KBM-7 (cell line): Measurements from ENCODE around the gene TMEM9.

Experiments used
- DNase-seq: peaks from one replicate; pipeline ENCODE4 v3.0.0-alpha.2; 2015
- in situ Hi-C: fragments of 300-500 bp; cut with MboI; formaldehyde crosslinking; loops from 2 replicates; pipeline ENCODE4 v1.14.3; 2020; ENCODE audit warnings: low sequenced_read_pairs, low pct_unique_long_range_greater_than_20kb, mixed read lengths

The TMEM9 gene

DNA sequence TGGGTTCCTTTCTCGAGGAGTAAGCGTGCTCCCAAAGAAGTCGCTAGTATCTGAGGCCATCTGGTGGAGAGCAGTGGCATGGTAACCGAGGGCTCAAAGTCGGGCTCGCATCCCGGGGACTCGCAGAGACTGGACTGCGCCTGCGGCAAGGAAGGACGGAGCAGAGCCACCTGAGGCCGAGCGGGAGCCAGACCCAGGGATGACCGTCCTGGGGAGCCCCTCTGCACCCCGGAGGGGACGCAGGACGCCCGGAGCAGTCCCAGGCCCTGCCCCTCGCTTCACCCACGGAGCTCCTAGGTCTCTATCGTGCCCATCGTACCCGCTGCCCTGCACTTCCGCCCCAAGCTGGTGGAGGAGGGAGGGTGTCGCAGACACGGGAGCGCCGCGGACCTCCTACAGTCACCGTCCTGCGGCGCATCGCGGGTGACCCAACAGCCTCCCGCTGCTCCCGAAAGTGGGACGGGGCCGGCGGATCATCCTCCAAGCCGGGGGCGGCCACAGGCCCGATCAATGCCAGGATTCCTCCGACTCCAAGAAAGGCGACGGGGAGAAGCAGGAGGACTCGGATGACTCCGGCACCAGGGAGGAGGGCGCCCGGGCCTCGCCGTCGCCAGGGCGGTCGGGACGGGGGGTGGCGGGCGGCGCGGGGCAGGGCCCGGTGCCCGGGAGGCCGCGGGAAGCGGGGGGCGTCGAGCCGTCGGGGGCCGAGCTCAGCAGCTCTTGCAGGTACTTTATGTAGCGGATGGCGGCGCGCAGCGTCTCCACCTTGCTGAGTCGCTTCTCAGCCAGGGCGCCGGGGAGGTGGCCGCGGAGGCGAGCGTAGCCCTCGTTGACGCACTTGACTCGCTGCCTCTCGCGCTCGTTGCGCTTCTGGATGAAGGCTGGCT lies 39.8 kb downstream of the TMEM9 start:
- in situ Hi-C loops, result no loop called here
- DNase-seq, result peak; percentile 89

- in situ Hi-C loops, result no loop called here
- no peak for DNase-seq
Measured at GRCh38 chr1:201113451-201114244, 40.6 kb downstream of the TMEM9 start.

DNA sequence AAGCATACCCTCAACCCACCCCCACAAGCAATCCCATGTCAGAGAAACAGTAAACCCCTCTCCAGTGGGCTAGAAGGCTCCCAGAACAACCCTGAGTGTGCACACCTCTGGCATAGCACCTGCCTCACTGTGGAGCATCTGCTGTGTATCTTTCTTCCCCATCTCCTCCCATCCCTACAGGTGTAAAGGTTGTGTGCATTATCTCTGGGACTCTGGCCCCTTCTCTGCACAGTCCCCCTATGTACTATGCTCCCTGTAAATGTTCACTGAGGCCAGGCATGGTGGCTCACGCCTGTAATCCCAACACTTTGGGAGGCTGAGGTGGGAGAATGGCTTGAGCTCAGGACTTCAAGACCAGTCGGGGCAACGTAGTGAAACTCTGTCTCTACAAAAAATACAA lies 41.3 kb downstream of the TMEM9 start:
- in situ Hi-C loops, result no loop called here
- no peak for DNase-seq

DNA sequence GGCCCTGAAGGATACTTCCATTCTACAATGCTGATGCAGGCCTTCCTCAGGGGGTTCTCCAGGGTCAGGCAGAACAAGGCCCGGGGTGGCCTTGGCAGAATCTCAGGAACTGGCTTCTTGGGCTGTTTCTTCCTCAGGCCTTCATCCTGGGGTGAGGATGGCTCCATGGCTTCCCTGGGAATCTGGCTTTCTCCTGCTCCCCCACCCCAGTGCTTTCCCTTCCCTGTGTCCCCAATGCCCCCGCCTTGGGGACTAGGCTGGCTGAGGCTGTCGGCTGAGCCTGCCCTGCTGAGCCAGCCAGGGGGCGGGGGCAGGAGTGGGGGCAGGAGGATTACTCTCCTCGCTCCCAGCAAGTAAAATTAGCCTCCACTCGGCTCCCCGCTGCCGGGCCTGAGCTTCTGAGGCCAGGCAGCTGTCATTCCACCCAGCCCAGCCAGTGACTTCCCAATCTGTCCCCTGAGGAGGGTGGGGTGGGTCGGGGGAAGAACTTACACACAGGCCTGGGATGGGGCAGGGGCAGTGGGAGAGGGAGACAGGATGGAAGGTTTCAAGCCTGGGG lies 42.0 kb downstream of the TMEM9 start, which contains the start of gene CACNA1S:
Gene CACNA1S, minus strand, starts transcription at position 254 of the 559 bp plus-strand sequence. Its CDS starts 87 bp downstream, at position 167.
- in situ Hi-C loops, result no loop called here
- no peak for DNase-seq

DNA sequence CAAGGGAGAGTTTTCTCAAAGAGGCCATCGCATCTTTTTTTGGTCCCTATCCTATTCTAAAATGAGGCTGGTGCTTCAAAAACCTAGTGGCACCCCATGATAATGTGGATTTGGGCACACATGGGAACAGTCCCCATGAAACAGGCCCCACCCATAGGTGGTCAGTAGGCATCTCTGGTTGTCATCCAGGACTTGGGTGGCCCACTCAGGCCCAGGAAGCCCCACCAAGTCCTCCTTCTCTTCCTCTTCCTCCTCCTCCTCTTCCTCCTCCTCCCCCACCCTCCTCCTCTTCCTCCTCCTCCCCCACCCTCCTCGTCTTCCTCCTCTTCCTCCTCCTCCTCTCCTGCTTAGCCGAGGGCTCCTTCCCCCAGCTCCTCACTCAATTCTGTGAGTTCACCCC lies 42.6 kb downstream of the TMEM9 start:
- in situ Hi-C loops, result no loop called here
- DNase-seq, result no peak

DNA sequence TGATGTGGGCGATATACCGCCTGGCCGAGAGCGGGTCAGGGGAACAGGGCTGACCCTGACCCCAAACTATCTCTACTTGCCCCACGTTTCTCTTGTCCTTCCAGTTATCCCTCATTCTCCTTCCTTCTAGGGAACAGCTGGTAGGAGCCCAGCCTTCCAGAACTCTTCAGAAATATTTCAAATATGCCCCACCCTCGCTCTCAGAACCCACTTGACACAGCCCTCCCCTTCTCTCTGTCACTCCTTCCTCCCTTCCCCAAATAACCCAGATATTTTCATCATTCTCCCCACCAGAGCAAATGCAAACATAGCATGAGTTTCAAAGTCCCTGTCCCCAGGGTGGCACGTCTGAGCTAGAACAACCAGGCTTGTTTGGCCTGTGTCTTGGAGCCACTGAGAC lies 43.1 kb downstream of the TMEM9 start:
- DNase-seq, result no peak
- in situ Hi-C loops, result no loop called here

- in situ Hi-C loops, result no loop called here
- DNase-seq, result no peak
Measured at GRCh38 chr1:201110616-201111015, 43.7 kb downstream of the TMEM9 start.

- no peak for DNase-seq
- in situ Hi-C loops, result no loop called here
Measured at GRCh38 chr1:201110138-201110537, 44.1 kb downstream of the TMEM9 start.

DNA sequence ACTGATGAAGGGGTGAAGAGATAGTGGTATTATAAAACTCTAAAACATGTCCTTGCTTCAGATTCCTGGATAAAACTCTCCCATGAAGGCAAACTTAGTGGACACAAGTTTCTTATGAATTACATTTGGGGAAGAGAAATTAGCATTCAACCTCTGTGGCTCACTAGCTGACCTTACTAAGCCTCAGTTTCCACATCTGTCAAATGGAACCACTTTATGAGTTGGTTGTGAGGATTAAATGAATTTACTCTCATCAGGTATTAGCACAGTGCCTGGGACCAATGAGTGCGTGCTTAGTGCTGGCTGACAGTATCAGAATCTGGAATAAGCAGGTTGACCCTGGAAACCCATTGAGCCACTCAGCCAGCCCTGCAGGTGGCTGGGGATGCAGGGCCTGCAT lies 44.6 kb downstream of the TMEM9 start:
- DNase-seq, result no peak
- in situ Hi-C loops, result no loop called here

- in situ Hi-C loops, result no loop called here
- DNase-seq, result no peak
Measured at GRCh38 chr1:201108614-201109013, 45.7 kb downstream of the TMEM9 start.

DNA sequence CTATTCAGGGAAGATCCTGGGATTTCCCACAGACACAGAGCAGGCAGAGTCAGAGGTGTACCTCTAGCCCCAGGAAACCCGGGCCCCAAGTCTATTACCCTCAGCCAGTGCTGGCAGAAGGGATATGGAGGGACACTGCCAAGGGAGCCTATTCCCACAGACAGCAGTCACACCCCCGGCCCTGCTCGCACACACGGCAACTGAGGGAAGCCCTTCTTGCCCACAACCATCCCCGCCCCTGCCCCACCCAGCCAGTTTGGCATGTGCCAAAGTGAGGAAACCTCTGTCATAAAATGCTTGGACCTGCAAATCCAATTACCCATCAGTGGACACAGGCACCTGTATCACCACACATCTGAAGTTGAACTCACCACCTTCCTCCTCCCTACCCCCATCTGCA lies 48.6 kb downstream of the TMEM9 start:
- in situ Hi-C loops, result no loop called here
- DNase-seq, result no peak

GRCh38 chr1:201104141-201104540 lies 50.1 kb downstream of the TMEM9 start:
- in situ Hi-C loops, result no loop called here
- DNase-seq, result no peak

- DNase-seq, result no peak
- in situ Hi-C loops, result no loop called here
Measured at GRCh38 chr1:201103666-201104065, 50.6 kb downstream of the TMEM9 start.

- DNase-seq, result no peak
- in situ Hi-C loops, result no loop called here
Measured at GRCh38 chr1:201100169-201100930, 53.9 kb downstream of the TMEM9 start.

DNA sequence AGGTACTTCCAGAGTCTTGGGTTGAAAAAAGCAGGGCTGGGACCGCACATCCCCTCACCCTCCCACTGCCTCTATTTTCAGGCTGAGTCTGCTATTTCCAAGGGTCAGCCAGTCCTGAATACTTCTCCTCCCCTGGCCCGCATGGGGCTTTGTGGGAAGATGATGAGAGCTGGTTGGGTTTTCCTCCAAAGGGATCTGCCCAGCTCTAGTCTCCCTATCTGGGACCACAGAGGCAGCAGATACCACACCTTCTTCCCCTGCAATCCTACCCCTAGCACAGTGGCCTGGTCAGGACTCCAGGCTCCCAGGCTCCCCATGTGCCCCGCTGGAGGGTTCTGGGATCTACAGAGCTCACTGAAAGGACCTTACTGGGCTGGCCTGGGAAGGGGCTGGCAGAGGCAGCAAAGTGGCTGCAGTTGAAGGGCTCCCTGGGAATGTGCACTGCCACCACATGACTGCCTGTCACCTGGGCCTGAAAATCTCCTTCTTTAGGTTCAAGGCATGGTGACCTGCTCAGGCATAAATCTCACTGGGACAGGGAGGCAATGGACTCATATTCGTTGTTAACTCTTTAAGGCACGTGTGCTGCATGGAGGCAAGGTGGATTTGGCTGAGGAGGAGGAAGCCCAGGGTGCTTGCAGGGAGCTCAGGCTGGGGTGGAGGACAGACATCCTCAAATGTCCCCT lies 55.1 kb downstream of the TMEM9 start:
- no peak for DNase-seq
- in situ Hi-C loops, result no loop called here

- DNase-seq, result no peak
- in situ Hi-C loops, result no loop called here
Measured at GRCh38 chr1:201096977-201097856, 57.1 kb downstream of the TMEM9 start.

DNA sequence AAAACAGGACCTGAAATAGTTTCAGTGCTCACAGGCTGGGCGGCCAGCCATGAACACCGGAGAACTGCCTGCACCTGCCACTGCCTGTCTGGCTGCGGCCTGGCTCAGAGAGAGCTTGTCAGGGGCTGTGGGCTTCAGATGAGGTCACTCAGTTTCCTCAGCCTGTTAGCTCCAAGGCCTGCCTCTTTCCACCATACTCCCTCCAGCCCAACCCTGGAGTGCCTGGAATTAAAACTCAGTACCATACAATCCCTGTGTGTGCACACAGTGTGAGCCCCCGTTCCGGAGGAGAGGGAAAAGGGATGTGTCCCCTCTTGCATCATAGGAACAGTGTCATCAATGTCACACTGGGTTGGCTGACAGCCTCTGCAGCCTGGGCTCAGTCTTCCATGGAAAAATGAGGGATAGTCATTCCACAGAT lies 58.2 kb downstream of the TMEM9 start:
- in situ Hi-C loops, result no loop called here
- DNase-seq, result no peak

- DNase-seq, result no peak
- in situ Hi-C loops, result no loop called here
Measured at GRCh38 chr1:201095581-201095980, 58.7 kb downstream of the TMEM9 start.
